Endodermal cell (in vitro differentiated cells): ENCODE data around the gene ZGRF1. TPM values are rescaled to one million over a fixed set of nuclear protein-coding genes. Genes with fewer than 3 reads are reported as not detected.

Experiments used
- DNase-seq: peaks from one replicate; pipeline ENCODE4 v3.0.0-alpha.2; 2017
- H3K27ac ChIP-seq: 2 replicates; pipeline ENCODE4 v1.5.1; 2013; ENCODE audit warnings: mild to moderate bottlenecking, low read depth, low read length, moderate library complexity
- H3K27me3 ChIP-seq: 2 replicates; pipeline ENCODE4 v1.6.1; 2013; ENCODE audit warnings: mild to moderate bottlenecking, low read length, moderate library complexity; ENCODE audit not compliant: insufficient read depth, control insufficient read depth, poor library complexity, severe bottlenecking
- H3K36me3 ChIP-seq: 2 replicates; pipeline ENCODE4 v1.7.0; 2013; ENCODE audit warnings: mild to moderate bottlenecking, low read length, moderate library complexity; ENCODE audit not compliant: control insufficient read depth, insufficient read depth
- H3K4me1 ChIP-seq: one replicate; pipeline ENCODE4 v1.7.0; 2013; ENCODE audit warnings: low read length; ENCODE audit not compliant: control insufficient read depth, insufficient read depth
- H3K4me3 ChIP-seq: 2 replicates; pipeline ENCODE4 v1.5.1; 2013; ENCODE audit warnings: mild to moderate bottlenecking, low read length, moderate library complexity
- H3K9ac ChIP-seq: 2 replicates; pipeline ENCODE4 v1.6.1; 2013; ENCODE audit warnings: mild to moderate bottlenecking, low read length, moderate library complexity; ENCODE audit not compliant: poor library complexity, severe bottlenecking; ENCODE audit errors: extremely low read depth
- H3K9me3 ChIP-seq: 2 replicates; pipeline ENCODE4 v1.6.1; 2013; ENCODE audit warnings: mild to moderate bottlenecking, low read length, moderate library complexity; ENCODE audit not compliant: control insufficient read depth
- H3K27ac Mint-ChIP-seq: 2 replicates; pipeline ENCODE4 v1.8.0; 2020; ENCODE audit warnings: mixed read lengths
- H3K27me3 Mint-ChIP-seq: 2 replicates; pipeline ENCODE4 v1.8.0; 2021; ENCODE audit warnings: mild to moderate bottlenecking, mixed read lengths; ENCODE audit not compliant: insufficient read depth
- H3K36me3 Mint-ChIP-seq: 2 replicates; pipeline ENCODE4 v1.8.0; 2020; ENCODE audit warnings: low read depth, mixed read lengths
- H3K4me1 Mint-ChIP-seq: 2 replicates; pipeline ENCODE4 v1.8.0; 2020; ENCODE audit warnings: mixed read lengths
- H3K4me3 Mint-ChIP-seq: 2 replicates; pipeline ENCODE4 v1.8.0; 2020; ENCODE audit warnings: mild to moderate bottlenecking, moderate library complexity, mixed read lengths
- H3K9me3 Mint-ChIP-seq: 2 replicates; pipeline ENCODE4 v1.8.0; 2020; ENCODE audit warnings: mild to moderate bottlenecking, mixed read lengths
- WGBS, 2 experiments: methylation state at CpG; one replicate each; pipeline versions ENCODE4 v1.1.5 to v1.1.7; 2013; ENCODE audit warnings: missing lambda C conversion rate in 2 of 2, mixed read lengths in 1 of 2; ENCODE audit not compliant: insufficient coverage in 1 of 2, insufficient read length in 1 of 2; 5-methylcytosine and 5-hydroxymethylcytosine counted together
- total RNA-seq, 2 donors: library from RNA; stranded (reverse); fragmentation: NEBNext Ultra II Directional in 1 of 2; extraction: Animal tissue kit (Norgen Biotek cat#: 25700) in 1 of 2; gene quantifications; 2 replicates in 1 of 2; 3 replicates in 1 of 2; pipeline ENCODE4 v1.2.1, GENCODE V29; 2021
- TF ChIP-seq, protein P1 (sequence below): fragments of 200-600 bp; sonication (generic); conservative IDR thresholded peaks from 2 replicates; pipeline ENCODE4 v1.5.0; 2021; ENCODE audit warnings: antibody characterized with exemption, mild to moderate bottlenecking

ZGRF1 gene
- total RNA-seq, 2 donors from 2014 or later = 29.1 to 57.3 TPM

DNA sequence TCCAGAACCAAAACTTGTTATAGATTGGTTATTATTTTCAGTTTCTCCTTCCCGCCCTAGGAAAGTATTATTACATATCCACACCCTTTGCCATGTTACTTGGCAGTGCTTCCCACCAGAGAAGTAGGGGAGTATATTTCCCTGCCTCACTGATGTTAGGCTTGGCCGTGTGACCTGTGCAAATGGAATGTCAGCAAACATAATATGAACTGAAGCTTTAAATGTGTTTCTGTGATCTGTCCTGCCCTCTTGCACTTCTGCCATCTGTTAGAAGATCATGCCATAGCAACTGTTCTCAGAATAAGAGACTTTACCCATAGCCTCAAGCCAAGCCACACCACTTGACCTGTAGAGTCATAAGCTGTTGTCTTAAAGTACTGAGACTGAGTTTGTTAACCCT, 84.0 kb downstream of the ZGRF1 start:
- Histone ChIP-seq H3K9me3 (no peaks in the 10 kb centered on the region), H3K9ac (no peak overlapping the region), H3K4me3 (no peak overlapping the region), H3K4me1 (no peaks in the 10 kb centered on the region), H3K36me3 (no peaks in the 10 kb centered on the region), H3K27ac (no peak overlapping the region), H3K27me3 (no peaks in the 10 kb centered on the region)
- Mint-ChIP-seq H3K27ac (no peak overlapping the region), H3K4me3 (no peak overlapping the region), H3K36me3 (peaks cover 8% of the 10 kb centered on the region), H3K9me3 (no peaks in the 10 kb centered on the region), H3K27me3 (no peaks in the 10 kb centered on the region), H3K4me1 (no peaks in the 10 kb centered on the region)
- DNase-seq = no peak
- 88% methylated on average over 2 of the region's 2 CpGs; no CpG with 5 or more reads in 1 of the 2 experiments for WGBS, 2 experiments
- TF ChIP-seq, protein P1, sequence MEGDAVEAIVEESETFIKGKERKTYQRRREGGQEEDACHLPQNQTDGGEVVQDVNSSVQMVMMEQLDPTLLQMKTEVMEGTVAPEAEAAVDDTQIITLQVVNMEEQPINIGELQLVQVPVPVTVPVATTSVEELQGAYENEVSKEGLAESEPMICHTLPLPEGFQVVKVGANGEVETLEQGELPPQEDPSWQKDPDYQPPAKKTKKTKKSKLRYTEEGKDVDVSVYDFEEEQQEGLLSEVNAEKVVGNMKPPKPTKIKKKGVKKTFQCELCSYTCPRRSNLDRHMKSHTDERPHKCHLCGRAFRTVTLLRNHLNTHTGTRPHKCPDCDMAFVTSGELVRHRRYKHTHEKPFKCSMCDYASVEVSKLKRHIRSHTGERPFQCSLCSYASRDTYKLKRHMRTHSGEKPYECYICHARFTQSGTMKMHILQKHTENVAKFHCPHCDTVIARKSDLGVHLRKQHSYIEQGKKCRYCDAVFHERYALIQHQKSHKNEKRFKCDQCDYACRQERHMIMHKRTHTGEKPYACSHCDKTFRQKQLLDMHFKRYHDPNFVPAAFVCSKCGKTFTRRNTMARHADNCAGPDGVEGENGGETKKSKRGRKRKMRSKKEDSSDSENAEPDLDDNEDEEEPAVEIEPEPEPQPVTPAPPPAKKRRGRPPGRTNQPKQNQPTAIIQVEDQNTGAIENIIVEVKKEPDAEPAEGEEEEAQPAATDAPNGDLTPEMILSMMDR = no peak

DNA sequence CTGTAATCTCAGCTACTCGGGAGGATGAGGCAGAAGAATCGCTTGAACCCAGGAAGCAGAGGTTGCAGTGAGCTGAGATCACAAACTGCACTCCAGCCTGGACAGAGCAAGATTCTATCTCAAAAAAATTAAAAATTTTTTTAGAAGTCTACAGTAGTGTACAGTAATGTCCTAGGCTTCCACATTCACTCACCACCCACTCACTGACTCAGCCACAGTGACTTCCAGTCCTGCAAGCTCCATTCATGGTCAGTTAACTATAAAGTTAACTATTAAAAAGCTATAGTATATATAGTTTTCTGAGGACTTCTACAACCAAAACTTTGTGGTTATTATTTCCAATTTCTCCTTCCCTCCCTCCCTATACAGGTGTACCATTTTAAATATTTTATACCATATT, 86.0 kb downstream of the ZGRF1 start:
- Mint-ChIP-seq H3K9me3 (no peaks in the 10 kb centered on the region), H3K27ac (no peak overlapping the region), H3K4me1 (no peaks in the 10 kb centered on the region), H3K4me3 (no peak overlapping the region), H3K27me3 (no peaks in the 10 kb centered on the region), H3K36me3 (peaks cover 10% of the 10 kb centered on the region)
- no peak overlapping the region for H3K9ac ChIP-seq
- H3K9me3 ChIP-seq = no peaks in the 10 kb centered on the region
- no peak for DNase-seq
- H3K4me3 ChIP-seq = no peak overlapping the region
- no peaks in the 10 kb centered on the region for H3K27me3 ChIP-seq
- WGBS, 2 experiments = 93 to 95% methylated on average over 2 of the region's 2 CpGs
- H3K4me1 ChIP-seq = no peaks in the 10 kb centered on the region
- H3K36me3 ChIP-seq = peaks cover 10% of the 10 kb centered on the region
- TF ChIP-seq, protein P1 = no peak
- H3K27ac ChIP-seq = no peak overlapping the region

DNA sequence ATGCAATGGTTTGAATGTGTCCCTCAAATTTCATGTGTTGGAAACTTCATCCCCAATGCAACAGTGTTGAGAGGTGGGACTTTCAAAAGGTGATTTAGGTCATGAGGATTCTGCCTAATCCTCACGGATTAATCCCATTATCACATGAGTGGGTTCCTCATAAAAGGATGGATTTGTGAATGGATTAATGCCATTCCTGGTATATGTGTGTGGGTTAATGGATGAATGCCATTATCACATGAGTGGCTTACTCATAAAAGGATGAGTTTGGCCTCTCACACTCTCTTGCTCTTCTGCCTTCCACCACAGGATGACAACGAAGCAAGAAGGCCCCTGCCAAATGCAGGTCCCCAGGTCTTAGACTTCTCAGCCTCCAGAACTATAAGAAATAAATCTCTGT, 90.2 kb downstream of the ZGRF1 start:
- Histone ChIP-seq H3K27me3 (no peaks in the 10 kb centered on the region), H3K36me3 (peaks cover 10% of the 10 kb centered on the region), H3K9ac (no peak overlapping the region), H3K4me3 (no peak overlapping the region), H3K9me3 (no peaks in the 10 kb centered on the region), H3K4me1 (no peaks in the 10 kb centered on the region), H3K27ac (no peak overlapping the region)
- Mint-ChIP-seq H3K27ac (no peak overlapping the region), H3K4me3 (no peak overlapping the region), H3K36me3 (peaks cover 2% of the 10 kb centered on the region), H3K9me3 (no peaks in the 10 kb centered on the region), H3K27me3 (no peaks in the 10 kb centered on the region), H3K4me1 (no peaks in the 10 kb centered on the region)
- TF ChIP-seq, protein P1 = no peak
- 85% methylated on average over 2 of the region's 2 CpGs; no CpG with 5 or more reads in 1 of the 2 experiments for WGBS, 2 experiments
- no peak for DNase-seq
